Stimulated activated CD8-positive, alpha-beta memory T cell treated with anti-CD3 and anti-CD28 coated beads, Interleukin-4, amount 100 ng/mL, for 48 hours (primary cell): Measurements from ENCODE around the gene PSMC1.

Source experiments
- DNase-seq: peaks from one replicate; pipeline ENCODE4 v3.0.0-alpha.2; 2020

Gene PSMC1

GRCh38 chr14:90302529-90303303 is 46.4 kb downstream of the PSMC1 start:
- DNase-seq: no peak

DNA sequence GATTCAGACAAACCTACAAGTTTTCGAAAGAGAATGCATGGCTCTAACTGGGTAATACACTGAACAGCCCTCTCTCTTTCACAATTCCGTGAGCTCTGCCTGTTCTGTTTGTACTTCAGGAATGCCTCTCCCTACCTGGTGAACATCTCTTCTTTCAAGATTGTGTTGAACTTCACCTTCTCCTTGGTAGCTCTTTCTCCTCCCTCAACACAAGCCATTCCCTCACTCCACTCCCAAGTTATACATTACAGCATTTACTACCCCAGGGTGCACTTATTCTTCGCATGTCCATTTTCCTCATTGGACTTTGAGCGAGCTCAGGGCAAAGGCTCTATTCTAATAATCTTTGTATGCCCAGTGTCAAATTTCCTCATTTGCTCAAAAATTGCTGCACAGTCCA is 47.1 kb downstream of the PSMC1 start:
- DNase-seq: no peak

GRCh38 chr14:90304502-90304901 is 48.1 kb downstream of the PSMC1 start:
- DNase-seq: no peak

DNA sequence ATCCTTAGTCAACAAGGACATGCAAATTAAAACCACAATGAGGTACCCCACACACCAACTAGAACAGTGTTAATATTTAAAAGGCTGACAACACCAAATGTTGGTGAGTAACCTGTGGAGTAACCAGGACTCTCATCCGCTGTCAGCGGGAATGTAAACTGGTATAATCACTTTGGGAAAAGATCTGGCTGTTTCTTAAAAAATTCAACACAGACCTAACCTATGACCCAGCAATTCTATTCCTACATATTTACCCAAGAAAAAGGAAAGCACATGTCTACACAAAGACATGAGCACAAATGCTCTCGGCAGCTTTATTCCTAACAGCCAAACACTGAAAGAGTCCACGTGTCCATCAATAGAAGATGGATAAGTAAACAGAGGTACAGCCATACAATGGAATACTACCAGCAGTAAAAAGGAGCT is 48.8 kb downstream of the PSMC1 start:
- DNase-seq: no peak

- no peak for DNase-seq
These were observed 52.2 kb downstream of the PSMC1 start for GRCh38 chr14:90308561-90308960.

DNA sequence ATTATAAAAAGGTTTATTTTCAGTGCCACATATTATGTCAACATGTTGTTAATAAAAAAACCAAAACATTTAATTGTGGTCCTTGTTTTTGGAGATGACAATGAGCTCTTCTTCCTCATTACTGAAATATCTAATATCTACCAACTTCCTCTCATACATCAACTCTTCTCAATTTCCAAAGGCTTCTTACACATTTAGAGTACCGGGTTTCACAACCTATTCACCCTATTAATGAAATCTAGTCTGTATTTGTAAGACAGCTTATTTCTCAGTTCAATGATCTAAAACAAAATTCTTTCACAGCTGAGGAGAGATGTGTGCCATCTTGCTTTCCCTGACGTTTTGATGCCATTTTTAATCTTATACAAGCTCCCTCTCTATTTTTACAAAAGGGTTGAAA is 60.9 kb downstream of the PSMC1 start:
- DNase-seq: no peak

DNA sequence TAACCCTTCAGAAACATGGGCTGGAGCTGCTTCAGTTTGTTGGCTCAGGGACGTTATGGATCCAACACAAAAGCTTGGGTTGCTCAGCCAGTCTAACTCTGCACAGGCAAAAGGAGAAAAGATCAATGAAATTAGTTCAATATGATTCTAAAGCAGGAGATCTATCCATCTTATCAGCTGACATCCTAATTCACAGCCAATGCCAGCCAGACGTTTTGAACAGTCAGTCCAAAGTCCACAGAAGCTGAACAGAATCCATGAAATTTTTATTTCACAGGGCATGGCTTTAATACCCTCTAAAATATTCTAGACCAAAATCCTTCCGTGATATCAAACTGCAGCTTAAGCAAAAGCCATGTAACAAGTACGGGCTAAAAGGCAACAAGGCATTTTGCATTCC is 61.7 kb downstream of the PSMC1 start:
- no peak for DNase-seq

DNA sequence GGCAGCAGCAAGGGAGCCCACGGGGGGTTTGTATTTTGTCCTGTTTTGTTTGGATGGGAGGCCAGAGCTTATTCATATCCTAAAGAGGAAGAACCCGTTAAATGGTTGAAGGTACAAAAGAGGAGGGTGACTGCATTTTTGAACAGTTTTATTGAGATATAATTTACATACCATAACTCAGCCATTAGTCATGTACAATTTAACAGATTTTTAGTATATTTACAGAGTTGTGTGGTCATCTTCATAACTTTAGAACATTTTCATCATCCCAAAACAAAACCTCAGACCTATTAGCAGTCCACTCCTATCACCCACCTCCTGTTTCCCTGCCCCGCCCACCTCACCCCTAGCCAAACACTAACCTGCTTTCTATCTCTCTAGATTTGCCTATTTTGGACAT is 62.8 kb downstream of the PSMC1 start:
- DNase-seq: no peak

DNA sequence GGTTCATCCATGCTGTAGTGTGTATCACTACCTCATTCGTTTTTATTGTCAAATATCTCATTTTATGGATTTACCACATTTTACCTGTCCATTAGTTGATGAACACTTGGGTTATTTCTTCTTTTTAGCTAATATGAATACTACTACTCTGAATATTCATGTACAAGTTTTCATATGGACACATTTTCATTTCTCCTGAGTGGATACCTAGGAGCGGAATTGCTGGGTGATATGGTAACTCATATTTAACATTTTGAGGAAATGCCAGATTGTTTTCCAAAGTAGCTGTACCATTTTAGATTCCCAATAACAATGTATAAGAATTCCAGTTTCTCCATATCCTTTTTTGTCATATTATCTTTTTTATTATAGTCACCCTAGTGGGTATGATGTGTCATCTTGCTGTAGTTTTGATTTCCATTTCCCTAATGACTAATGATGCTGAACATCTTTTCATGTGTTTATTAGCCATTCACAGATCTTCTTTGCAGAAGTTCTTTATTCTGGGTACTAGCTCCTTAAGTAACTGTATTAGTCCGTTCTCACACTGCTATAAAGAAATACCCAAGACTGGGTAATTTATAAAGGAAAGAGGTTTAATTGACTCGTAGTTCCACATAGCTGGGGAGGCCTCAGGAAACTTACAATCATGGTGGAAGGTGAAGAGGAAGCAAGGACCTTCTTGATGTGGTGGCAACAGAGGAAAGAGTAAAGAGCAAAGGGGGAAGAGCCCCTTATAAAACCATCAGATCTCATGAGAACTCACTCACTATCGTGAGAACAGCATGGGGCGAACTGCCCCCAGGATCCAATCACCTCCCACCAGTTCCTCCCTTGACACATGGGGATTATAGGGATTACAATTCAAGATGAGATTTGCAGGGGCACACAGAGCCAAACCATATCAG is 63.5 kb downstream of the PSMC1 start:
- no peak for DNase-seq

DNA sequence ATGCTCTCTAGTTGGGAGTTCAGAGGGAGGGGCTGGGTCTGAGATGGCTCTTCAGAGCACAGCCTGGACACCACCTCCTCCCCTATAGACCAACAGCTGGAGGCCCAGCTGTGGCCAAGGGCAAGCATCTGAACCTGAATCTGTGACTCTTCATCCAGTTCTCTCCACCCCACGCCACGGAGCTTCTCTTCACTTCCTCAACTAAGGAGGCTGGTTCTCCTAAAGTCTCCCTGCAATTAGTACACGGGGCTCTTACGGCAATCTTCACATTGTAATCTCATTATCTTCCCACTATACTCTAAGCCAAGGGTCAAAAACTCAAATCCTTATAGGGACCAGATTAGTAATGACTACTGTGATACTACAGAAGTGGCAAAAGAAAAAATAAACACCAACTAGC is 65.5 kb downstream of the PSMC1 start:
- DNase-seq: no peak
